Measurements from ENCODE around the gene CAMK2N2.

CAMK2N2 gene

DNA sequence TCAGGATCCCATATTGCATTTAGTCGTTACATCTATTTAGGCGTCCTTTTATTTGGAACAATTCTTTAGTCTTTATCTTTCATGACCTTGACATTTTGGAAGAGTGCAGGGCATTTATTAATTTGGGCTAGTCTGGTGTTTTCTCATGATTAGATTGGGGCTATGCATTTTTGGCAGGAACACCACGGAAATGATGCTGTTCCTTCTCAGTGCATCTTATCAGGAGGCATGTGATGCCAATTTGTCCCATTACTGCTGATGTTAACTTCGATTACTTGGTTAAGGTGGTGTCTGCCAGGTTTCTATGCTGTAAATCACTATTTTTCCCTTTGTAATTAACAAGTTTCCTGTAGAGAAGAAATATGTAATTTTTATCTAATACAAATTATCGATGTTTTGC lies 50.1 kb downstream of the CAMK2N2 start:
- DNase-seq: peak; percentile 34
